Measurements from ENCODE around the gene ANO7.

Gene ANO7

GRCh38 chr2:241182531-241183133 is 5.8 kb upstream of the ANO7 start:
- H3K27ac ChIP-seq (ENCODE audit: low read length): no peak overlapping the region
- H3K27me3 ChIP-seq (ENCODE audit: low read depth, low read length): no peaks in the 10 kb centered on the region
- no peak overlapping the region for H3K4me3 ChIP-seq (ENCODE audit: low read depth in 1 of 2, low read length in 2 of 2)
- no peaks in the 10 kb centered on the region for H3K9me3 ChIP-seq (ENCODE audit: control insufficient read depth in 1 of 2, low read length in 2 of 2)
- H3K36me3 ChIP-seq (ENCODE audit: control insufficient read depth in 1 of 2, insufficient read depth in 2 of 2, low read length in 2 of 2): peaks cover 11 to 36% of the 10 kb centered on the region in 2 donors
- H3K4me1 ChIP-seq (ENCODE audit: control insufficient read depth in 1 of 2, insufficient read depth in 2 of 2, low read length in 2 of 2): peaks cover 0 to 4% of the 10 kb centered on the region in 2 donors

GRCh38 chr2:241183221-241183620 is 5.3 kb upstream of the ANO7 start:
- H3K4me1 ChIP-seq (ENCODE audit: control insufficient read depth in 1 of 2, insufficient read depth in 2 of 2, low read length in 2 of 2): peaks cover 0 to 4% of the 10 kb centered on the region in 2 donors
- no peaks in the 10 kb centered on the region for H3K27me3 ChIP-seq (ENCODE audit: low read depth, low read length)
- H3K4me3 ChIP-seq (ENCODE audit: low read depth in 1 of 2, low read length in 2 of 2): no peak overlapping the region
- H3K27ac ChIP-seq (ENCODE audit: low read length): no peak overlapping the region
- peaks cover 11 to 30% of the 10 kb centered on the region in 2 donors for H3K36me3 ChIP-seq (ENCODE audit: control insufficient read depth in 1 of 2, insufficient read depth in 2 of 2, low read length in 2 of 2)
- no peaks in the 10 kb centered on the region for H3K9me3 ChIP-seq (ENCODE audit: control insufficient read depth in 1 of 2, low read length in 2 of 2)

GRCh38 chr2:241184901-241185300 is 3.6 kb upstream of the ANO7 start:
- no peaks in the 10 kb centered on the region for H3K4me1 ChIP-seq (ENCODE audit: control insufficient read depth in 1 of 2, insufficient read depth in 2 of 2, low read length in 2 of 2)
- H3K27ac ChIP-seq (ENCODE audit: low read length): no peak overlapping the region
- H3K27me3 ChIP-seq (ENCODE audit: low read depth, low read length): no peaks in the 10 kb centered on the region
- H3K36me3 ChIP-seq (ENCODE audit: control insufficient read depth in 1 of 2, insufficient read depth in 2 of 2, low read length in 2 of 2): peaks cover 11 to 20% of the 10 kb centered on the region in 2 donors
- H3K4me3 ChIP-seq (ENCODE audit: low read depth in 1 of 2, low read length in 2 of 2): no peak overlapping the region
- no peaks in the 10 kb centered on the region for H3K9me3 ChIP-seq (ENCODE audit: control insufficient read depth in 1 of 2, low read length in 2 of 2)

GRCh38 chr2:241185961-241186360 is 2.5 kb upstream of the ANO7 start:
- Histone ChIP-seq H3K4me3 (ENCODE audit: low read depth in 1 of 2, low read length in 2 of 2) (no peak overlapping the region), H3K9me3 (ENCODE audit: control insufficient read depth in 1 of 2, low read length in 2 of 2) (no peaks in the 10 kb centered on the region), H3K4me1 (ENCODE audit: control insufficient read depth in 1 of 2, insufficient read depth in 2 of 2, low read length in 2 of 2) (no peaks in the 10 kb centered on the region)

GRCh38 chr2:241187101-241187917 is 1.2 kb upstream of the ANO7 start:
- Histone ChIP-seq H3K9me3 (ENCODE audit: control insufficient read depth in 1 of 2, low read length in 2 of 2) (no peaks in the 10 kb centered on the region), H3K27ac (ENCODE audit: low read length) (no peak overlapping the region), H3K27me3 (ENCODE audit: low read depth, low read length) (no peaks in the 10 kb centered on the region), H3K36me3 (ENCODE audit: control insufficient read depth in 1 of 2, insufficient read depth in 2 of 2, low read length in 2 of 2) (peaks cover 9 to 11% of the 10 kb centered on the region in 2 donors), H3K4me1 (ENCODE audit: control insufficient read depth in 1 of 2, insufficient read depth in 2 of 2, low read length in 2 of 2) (no peaks in the 10 kb centered on the region), H3K4me3 (ENCODE audit: low read depth in 1 of 2, low read length in 2 of 2) (no peak overlapping the region)

More at GRCh38 chr2:241185961-241186360, 2.5 kb upstream of the ANO7 start:
- peaks cover 11 to 20% of the 10 kb centered on the region in 2 donors for H3K36me3 ChIP-seq (ENCODE audit: control insufficient read depth in 1 of 2, insufficient read depth in 2 of 2, low read length in 2 of 2)
- H3K27ac ChIP-seq (ENCODE audit: low read length): no peak overlapping the region
- no peaks in the 10 kb centered on the region for H3K27me3 ChIP-seq (ENCODE audit: low read depth, low read length)

- Histone ChIP-seq H3K27me3 (ENCODE audit: low read depth, low read length) (no peaks in the 10 kb centered on the region), H3K4me3 (ENCODE audit: low read depth in 1 of 2, low read length in 2 of 2) (no peak overlapping the region), H3K27ac (ENCODE audit: low read length) (no peak overlapping the region), H3K36me3 (ENCODE audit: control insufficient read depth in 1 of 2, insufficient read depth in 2 of 2, low read length in 2 of 2) (peaks cover 3 to 9% of the 10 kb centered on the region in 2 donors), H3K9me3 (ENCODE audit: control insufficient read depth in 1 of 2, low read length in 2 of 2) (no peaks in the 10 kb centered on the region), H3K4me1 (ENCODE audit: control insufficient read depth in 1 of 2, insufficient read depth in 2 of 2, low read length in 2 of 2) (no peaks in the 10 kb centered on the region)
Observed at GRCh38 chr2:241187918-241188234, 601 bp upstream of the ANO7 start.

GRCh38 chr2:241189093-241189855 is 797 bp downstream of the ANO7 start:
- Histone ChIP-seq H3K27ac (ENCODE audit: low read length) (no peak overlapping the region), H3K4me3 (ENCODE audit: low read depth in 1 of 2, low read length in 2 of 2) (no peak overlapping the region), H3K27me3 (ENCODE audit: low read depth, low read length) (no peaks in the 10 kb centered on the region), H3K36me3 (ENCODE audit: control insufficient read depth in 1 of 2, insufficient read depth in 2 of 2, low read length in 2 of 2) (no peaks in the 10 kb centered on the region), H3K9me3 (ENCODE audit: control insufficient read depth in 1 of 2, low read length in 2 of 2) (no peaks in the 10 kb centered on the region), H3K4me1 (ENCODE audit: control insufficient read depth in 1 of 2, insufficient read depth in 2 of 2, low read length in 2 of 2) (no peaks in the 10 kb centered on the region)

- Histone ChIP-seq H3K4me3 (ENCODE audit: low read depth in 1 of 2, low read length in 2 of 2) (no peak overlapping the region), H3K27me3 (ENCODE audit: low read depth, low read length) (no peaks in the 10 kb centered on the region), H3K27ac (ENCODE audit: low read length) (no peak overlapping the region), H3K4me1 (ENCODE audit: control insufficient read depth in 1 of 2, insufficient read depth in 2 of 2, low read length in 2 of 2) (no peaks in the 10 kb centered on the region), H3K9me3 (ENCODE audit: control insufficient read depth in 1 of 2, low read length in 2 of 2) (no peaks in the 10 kb centered on the region), H3K36me3 (ENCODE audit: control insufficient read depth in 1 of 2, insufficient read depth in 2 of 2, low read length in 2 of 2) (no peaks in the 10 kb centered on the region)
Observed at GRCh38 chr2:241189856-241190201, 1.4 kb downstream of the ANO7 start.

- Histone ChIP-seq H3K36me3 (ENCODE audit: control insufficient read depth in 1 of 2, insufficient read depth in 2 of 2, low read length in 2 of 2) (no peaks in the 10 kb centered on the region), H3K4me1 (ENCODE audit: control insufficient read depth in 1 of 2, insufficient read depth in 2 of 2, low read length in 2 of 2) (no peaks in the 10 kb centered on the region), H3K27ac (ENCODE audit: low read length) (no peak overlapping the region), H3K27me3 (ENCODE audit: low read depth, low read length) (no peaks in the 10 kb centered on the region), H3K9me3 (ENCODE audit: control insufficient read depth in 1 of 2, low read length in 2 of 2) (no peaks in the 10 kb centered on the region), H3K4me3 (ENCODE audit: low read depth in 1 of 2, low read length in 2 of 2) (no peak overlapping the region)
Observed at GRCh38 chr2:241190291-241190981, 2.0 kb downstream of the ANO7 start.

- no peak overlapping the region for H3K4me3 ChIP-seq (ENCODE audit: low read depth in 1 of 2, low read length in 2 of 2)
- H3K9me3 ChIP-seq (ENCODE audit: control insufficient read depth in 1 of 2, low read length in 2 of 2): no peaks in the 10 kb centered on the region
- no peaks in the 10 kb centered on the region for H3K36me3 ChIP-seq (ENCODE audit: control insufficient read depth in 1 of 2, insufficient read depth in 2 of 2, low read length in 2 of 2)
- no peaks in the 10 kb centered on the region for H3K4me1 ChIP-seq (ENCODE audit: control insufficient read depth in 1 of 2, insufficient read depth in 2 of 2, low read length in 2 of 2)
- no peak overlapping the region for H3K27ac ChIP-seq (ENCODE audit: low read length)
- no peaks in the 10 kb centered on the region for H3K27me3 ChIP-seq (ENCODE audit: low read depth, low read length)
Observed at GRCh38 chr2:241191081-241191480, 2.6 kb downstream of the ANO7 start.

- H3K27me3 ChIP-seq (ENCODE audit: low read depth, low read length): no peaks in the 10 kb centered on the region
- no peaks in the 10 kb centered on the region for H3K9me3 ChIP-seq (ENCODE audit: control insufficient read depth in 1 of 2, low read length in 2 of 2)
- H3K27ac ChIP-seq (ENCODE audit: low read length): no peak overlapping the region
- H3K4me3 ChIP-seq (ENCODE audit: low read depth in 1 of 2, low read length in 2 of 2): no peak overlapping the region
- no peaks in the 10 kb centered on the region for H3K4me1 ChIP-seq (ENCODE audit: control insufficient read depth in 1 of 2, insufficient read depth in 2 of 2, low read length in 2 of 2)
- H3K36me3 ChIP-seq (ENCODE audit: control insufficient read depth in 1 of 2, insufficient read depth in 2 of 2, low read length in 2 of 2): no peaks in the 10 kb centered on the region
Observed at GRCh38 chr2:241193271-241193670, 4.8 kb downstream of the ANO7 start.

Measured in muscle layer of duodenum (tissue), 2 donors.